Peyer's patch (tissue), 4 donors: ENCODE results near the gene TXNDC16. TPM values are rescaled to one million over a fixed set of nuclear protein-coding genes. Genes with fewer than 3 reads are reported as not detected.

Experiments used
- DNase-seq, 3 donors: peaks; one replicate each; pipeline ENCODE4 v3.0.0-alpha.2; 2017 to 2019
- H3K27ac ChIP-seq, 4 donors: fragments of 200-600 bp; sonication (generic); one replicate each; pipeline ENCODE4 v1.5.1; 2016 to 2019
- H3K27me3 ChIP-seq, 2 donors: fragments of 200-600 bp; sonication (generic); one replicate each; pipeline ENCODE4 v1.5.1; 2019
- H3K36me3 ChIP-seq, 3 donors: fragments of 200-600 bp; sonication (generic); one replicate each; pipeline ENCODE4 v1.5.1; 2016 to 2019
- H3K4me1 ChIP-seq, 4 donors: fragments of 200-600 bp; sonication (generic); one replicate each; pipeline ENCODE4 v1.5.1; 2016 to 2019
- H3K4me3 ChIP-seq, 4 donors: fragments of 200-600 bp; sonication (generic); 1 replicate in 3 of 4; 2 replicates in 1 of 4; pipeline ENCODE4 v1.5.1; 2016 to 2019; ENCODE audit warnings: mild to moderate bottlenecking in 1 of 4
- H3K9me3 ChIP-seq, 4 donors: fragments of 200-600 bp; sonication (generic); one replicate each; pipeline ENCODE4 v1.5.1; 2016 to 2019; ENCODE audit warnings: mild to moderate bottlenecking in 1 of 4
- POLR2A ChIP-seq, 2 donors: fragments of 450-650 bp; IDR thresholded peaks; one replicate each; pipeline ENCODE4 v1.5.1; 2017; ENCODE audit warnings: antibody characterized with exemption in 2 of 2, mild to moderate bottlenecking in 2 of 2, moderate library complexity in 2 of 2
- total RNA-seq, 4 donors: library from RNA; depleted of rRNA; stranded (reverse); fragments of >200 nt; gene quantifications; one replicate each; pipeline ENCODE4 v1.1.0, GENCODE V29; 2016
- TF ChIP-seq, protein P1 (sequence below), 6 experiments: fragments of 450-650 bp in 4 of 6; fragments of 200-600 bp in 2 of 6; sonication (generic) in 1 of 6; IDR thresholded peaks; one replicate each; pipeline ENCODE4 v1.5.1; 2017 to 2019; ENCODE audit warnings: antibody characterized with exemption in 6 of 6, mild to moderate bottlenecking in 3 of 6, moderate library complexity in 1 of 6

The TXNDC16 gene
- total RNA-seq, 4 donors from 2014 or later: 3.3 to 5.6 (median 4.6) TPM

DNA sequence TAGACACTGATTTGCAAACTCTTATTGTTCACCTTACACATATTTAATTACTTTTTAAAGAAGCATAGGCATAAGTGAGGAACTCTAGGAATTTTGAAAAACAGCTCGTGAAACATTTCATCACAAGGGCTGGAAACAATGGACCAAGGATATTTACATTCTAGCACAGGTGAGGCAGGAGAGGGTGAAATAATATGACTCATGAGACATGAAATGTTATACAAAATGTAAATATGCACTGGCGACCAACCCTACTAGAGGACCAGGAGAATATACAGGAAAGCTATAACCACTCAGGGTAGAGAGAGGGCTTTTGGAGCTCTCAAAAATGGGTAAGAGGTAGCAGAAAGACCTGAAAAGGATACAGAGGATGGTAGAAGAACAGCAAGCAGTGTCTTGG lies 122.9 kb downstream of the TXNDC16 start:
- Histone ChIP-seq H3K27me3 (no peaks in the 10 kb centered on the region), H3K36me3 (no peaks in the 10 kb centered on the region), H3K9me3 (no peaks in the 10 kb centered on the region), H3K4me1 (no peaks in the 10 kb centered on the region), H3K27ac (no peak overlapping the region), H3K4me3 (no peak overlapping the region)
- TF ChIP-seq, protein P1, sequence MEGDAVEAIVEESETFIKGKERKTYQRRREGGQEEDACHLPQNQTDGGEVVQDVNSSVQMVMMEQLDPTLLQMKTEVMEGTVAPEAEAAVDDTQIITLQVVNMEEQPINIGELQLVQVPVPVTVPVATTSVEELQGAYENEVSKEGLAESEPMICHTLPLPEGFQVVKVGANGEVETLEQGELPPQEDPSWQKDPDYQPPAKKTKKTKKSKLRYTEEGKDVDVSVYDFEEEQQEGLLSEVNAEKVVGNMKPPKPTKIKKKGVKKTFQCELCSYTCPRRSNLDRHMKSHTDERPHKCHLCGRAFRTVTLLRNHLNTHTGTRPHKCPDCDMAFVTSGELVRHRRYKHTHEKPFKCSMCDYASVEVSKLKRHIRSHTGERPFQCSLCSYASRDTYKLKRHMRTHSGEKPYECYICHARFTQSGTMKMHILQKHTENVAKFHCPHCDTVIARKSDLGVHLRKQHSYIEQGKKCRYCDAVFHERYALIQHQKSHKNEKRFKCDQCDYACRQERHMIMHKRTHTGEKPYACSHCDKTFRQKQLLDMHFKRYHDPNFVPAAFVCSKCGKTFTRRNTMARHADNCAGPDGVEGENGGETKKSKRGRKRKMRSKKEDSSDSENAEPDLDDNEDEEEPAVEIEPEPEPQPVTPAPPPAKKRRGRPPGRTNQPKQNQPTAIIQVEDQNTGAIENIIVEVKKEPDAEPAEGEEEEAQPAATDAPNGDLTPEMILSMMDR (IDR thresholded peaks at IDR 0.05): no peak
- TF ChIP-seq POLR2A (IDR thresholded peaks at IDR 0.05): no peak
- no peak for DNase-seq

DNA sequence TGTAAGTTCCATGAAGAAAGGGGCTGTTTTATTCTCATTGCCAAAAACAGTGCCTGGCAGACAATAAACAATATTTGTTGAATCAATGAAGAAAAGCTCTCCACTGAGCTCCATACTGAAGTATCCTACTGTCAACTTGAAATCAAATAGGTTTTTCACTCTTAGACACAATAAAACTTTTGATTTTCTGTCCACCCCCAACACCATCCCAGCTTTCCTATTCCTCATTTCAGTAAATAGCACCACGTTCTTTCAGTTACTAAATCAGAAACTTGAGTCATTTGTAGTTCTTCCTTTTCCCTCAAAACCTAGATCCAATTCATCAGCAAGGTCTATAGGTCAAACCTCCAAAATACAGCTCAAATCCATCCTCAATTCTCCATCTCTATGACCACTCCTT lies 124.8 kb downstream of the TXNDC16 start:
- Histone ChIP-seq H3K27me3 (no peaks in the 10 kb centered on the region), H3K4me3 (no peak overlapping the region), H3K27ac (no peak overlapping the region), H3K36me3 (no peaks in the 10 kb centered on the region), H3K9me3 (no peaks in the 10 kb centered on the region), H3K4me1 (no peaks in the 10 kb centered on the region)
- TF ChIP-seq, protein P1 (IDR thresholded peaks at IDR 0.05): no peak
- no peak for TF ChIP-seq POLR2A (IDR thresholded peaks at IDR 0.05)
- DNase-seq: no peak

DNA sequence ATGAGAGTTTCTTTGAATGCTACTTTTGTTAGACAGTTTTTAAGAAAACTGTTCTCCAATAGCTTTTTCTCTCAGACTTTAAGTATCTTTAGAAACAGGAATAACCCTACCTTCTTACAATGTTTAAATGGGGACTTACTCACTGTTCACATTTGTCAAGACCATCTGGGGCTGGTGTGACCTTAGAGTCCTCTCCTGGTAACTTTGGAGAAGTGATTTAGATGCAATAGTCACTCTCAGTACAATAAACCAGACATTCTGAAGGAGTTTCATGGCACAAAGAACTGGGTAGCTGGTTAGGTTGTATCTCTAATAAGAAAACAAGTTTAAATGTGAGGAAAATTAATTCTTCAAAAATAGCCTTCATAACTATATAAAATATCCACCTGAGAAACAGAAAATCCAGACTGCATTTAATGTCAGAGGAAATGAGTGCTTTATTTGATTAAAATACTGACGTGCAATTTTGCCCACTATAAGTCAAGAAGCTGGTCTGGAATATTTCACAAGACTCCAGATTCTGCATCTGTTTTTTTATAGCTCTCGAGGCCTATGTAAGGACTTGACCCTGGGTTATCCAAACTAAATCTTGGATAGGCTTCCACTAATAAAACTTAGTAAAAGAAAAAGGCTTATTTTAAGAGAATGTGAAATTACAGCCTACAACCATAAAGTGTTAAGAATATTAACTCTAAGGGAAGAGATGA lies 129.5 kb downstream of the TXNDC16 start:
- Histone ChIP-seq H3K4me3 (no peak overlapping the region), H3K36me3 (no peaks in the 10 kb centered on the region), H3K27ac (no peak overlapping the region), H3K27me3 (no peaks in the 10 kb centered on the region), H3K9me3 (no peaks in the 10 kb centered on the region), H3K4me1 (no peaks in the 10 kb centered on the region)
- no peak for TF ChIP-seq POLR2A (IDR thresholded peaks at IDR 0.05)
- TF ChIP-seq, protein P1 (IDR thresholded peaks at IDR 0.05): peak in 1 of 6 experiments; percentile 13
- DNase-seq: no peak

DNA sequence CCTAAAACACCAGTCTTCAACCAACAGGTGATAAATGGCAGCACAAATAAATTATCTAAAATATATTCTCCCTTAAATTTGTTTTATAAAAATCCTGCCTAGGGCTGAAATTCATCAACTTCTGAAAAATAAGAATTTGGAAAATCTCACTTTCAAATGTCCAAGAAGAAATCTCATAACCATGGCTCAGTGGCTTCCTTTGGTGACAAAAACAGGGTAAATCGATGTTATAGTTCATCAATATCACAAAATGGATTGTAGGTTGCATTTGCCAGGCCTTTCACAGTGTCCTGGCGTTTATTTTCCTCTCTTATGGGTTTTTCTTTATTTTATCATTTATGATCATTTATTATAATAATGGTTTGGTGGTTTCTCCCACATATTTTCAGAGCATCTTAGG lies 135.2 kb downstream of the TXNDC16 start:
- DNase-seq: no peak
- H3K4me1 ChIP-seq: no peaks in the 10 kb centered on the region
- TF ChIP-seq, protein P1 (IDR thresholded peaks at IDR 0.05): no peak
- TF ChIP-seq POLR2A (IDR thresholded peaks at IDR 0.05): no peak
- H3K36me3 ChIP-seq: no peaks in the 10 kb centered on the region
- no peaks in the 10 kb centered on the region for H3K27me3 ChIP-seq
- H3K9me3 ChIP-seq: no peaks in the 10 kb centered on the region
- H3K4me3 ChIP-seq: no peak overlapping the region
- H3K27ac ChIP-seq: no peak overlapping the region

DNA sequence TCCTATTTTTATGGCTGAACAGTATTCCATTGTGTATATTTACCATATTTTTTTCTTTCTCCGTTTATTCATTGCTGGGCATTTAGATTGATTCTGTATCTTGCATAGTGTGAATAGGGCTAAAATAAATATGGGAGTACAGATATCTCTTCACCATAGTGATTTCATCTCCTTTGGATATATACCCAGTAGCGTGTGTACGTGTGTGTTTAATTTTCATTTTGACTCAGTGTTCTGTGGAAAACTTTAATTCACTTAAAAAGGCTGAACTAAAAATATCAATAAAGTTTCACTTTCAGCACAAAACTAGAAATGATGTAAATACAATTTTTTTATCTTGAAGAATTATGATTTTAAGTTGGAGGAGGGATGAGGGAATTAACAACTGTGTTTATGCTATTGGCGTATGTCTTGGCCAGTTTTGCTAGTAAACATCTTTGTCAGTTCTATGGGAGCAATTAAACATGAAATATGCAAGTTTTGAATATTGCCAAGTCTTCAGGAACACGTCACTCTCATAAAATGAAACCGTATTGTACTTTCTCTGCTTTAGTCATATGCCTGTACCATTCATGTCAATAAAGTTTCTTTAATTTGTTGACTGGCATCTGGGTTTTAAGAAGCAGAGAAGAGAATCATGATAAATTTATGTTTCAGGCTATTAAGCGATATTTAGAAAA lies 138.4 kb downstream of the TXNDC16 start:
- H3K27ac ChIP-seq: no peak overlapping the region
- H3K4me3 ChIP-seq: no peak overlapping the region
- no peak for DNase-seq
- no peaks in the 10 kb centered on the region for H3K4me1 ChIP-seq
- H3K9me3 ChIP-seq: no peaks in the 10 kb centered on the region
- H3K27me3 ChIP-seq: no peaks in the 10 kb centered on the region
- no peaks in the 10 kb centered on the region for H3K36me3 ChIP-seq
- no peak for TF ChIP-seq POLR2A (IDR thresholded peaks at IDR 0.05)
- TF ChIP-seq, protein P1 (IDR thresholded peaks at IDR 0.05): no peak
